MG63 (cell line): Measurements from ENCODE around the gene KCNMA1. TPM values are rescaled to one million over a fixed set of nuclear protein-coding genes. Genes with fewer than 3 reads are reported as not detected.

Experiments used
- DNase-seq: peaks from one replicate; pipeline ENCODE4 v3.0.0-alpha.2; 2020
- H3K27me3 ChIP-seq: fragments of 250-450 bp; sonication (Bioruptor Pico); 2 replicates; pipeline ENCODE4 v1.5.1; 2020; ENCODE audit warnings: mild to moderate bottlenecking, moderate library complexity
- H3K36me3 ChIP-seq: fragments of 250-450 bp; sonication (Bioruptor Pico); 2 replicates; pipeline ENCODE4 v1.5.1; 2020; ENCODE audit warnings: mild to moderate bottlenecking, moderate library complexity
- H3K4me3 ChIP-seq: fragments of 250-450 bp; sonication (Bioruptor Pico); 2 replicates; pipeline ENCODE4 v1.5.1; 2020; ENCODE audit warnings: mild to moderate bottlenecking, moderate library complexity
- H3K9me3 ChIP-seq: fragments of 250-450 bp; sonication (Bioruptor Pico); 2 replicates; pipeline ENCODE4 v1.5.1; 2020; ENCODE audit warnings: mild to moderate bottlenecking, moderate library complexity
- total RNA-seq: library from RNA; depleted of rRNA; stranded (reverse); fragments of >200 nt; shearing (Covaris generic); gene quantifications from 2 replicates; pipeline ENCODE4 v1.2.3, GENCODE V29; 2014; ENCODE audit warnings: low replicate concordance

KCNMA1 gene
- total RNA-seq, 1 experiment from 2014 or later = 40.8 TPM

DNA sequence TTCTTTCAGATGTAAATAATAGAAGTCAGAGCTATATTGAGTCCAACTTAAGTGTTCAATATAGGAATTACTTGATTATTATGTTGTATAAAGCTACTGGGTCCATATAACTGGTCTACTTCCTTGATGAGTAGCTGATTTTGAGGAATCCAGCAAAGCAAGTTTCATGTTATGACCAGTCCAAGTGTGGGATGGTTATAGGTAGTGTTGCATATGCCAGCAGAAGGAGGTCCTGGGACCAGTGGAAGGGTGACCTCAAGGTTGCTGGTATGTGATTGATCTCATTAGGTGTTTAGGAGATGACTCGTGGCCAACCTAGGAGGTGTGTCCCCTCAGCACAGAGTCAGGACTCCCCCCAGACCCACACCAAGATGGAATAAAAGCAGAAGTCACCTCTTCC lies 551.5 kb downstream of the KCNMA1 start:
- H3K9me3 ChIP-seq = no peaks in the 10 kb centered on the region
- no peak overlapping the region for H3K4me3 ChIP-seq
- no peak for DNase-seq
- no peaks in the 10 kb centered on the region for H3K27me3 ChIP-seq
- H3K36me3 ChIP-seq = peaks cover 23% of the 10 kb centered on the region

GRCh38 chr10:77085344-77085743 lies 552.3 kb downstream of the KCNMA1 start:
- Histone ChIP-seq H3K9me3 (no peaks in the 10 kb centered on the region), H3K36me3 (peaks cover 23% of the 10 kb centered on the region), H3K27me3 (no peaks in the 10 kb centered on the region), H3K4me3 (no peak overlapping the region)
- no peak for DNase-seq

- H3K9me3 ChIP-seq = no peaks in the 10 kb centered on the region
- no peaks in the 10 kb centered on the region for H3K27me3 ChIP-seq
- no peak overlapping the region for H3K4me3 ChIP-seq
- no peak for DNase-seq
- peaks cover 20% of the 10 kb centered on the region for H3K36me3 ChIP-seq
These were observed 553.0 kb downstream of the KCNMA1 start for GRCh38 chr10:77084431-77085144.

DNA sequence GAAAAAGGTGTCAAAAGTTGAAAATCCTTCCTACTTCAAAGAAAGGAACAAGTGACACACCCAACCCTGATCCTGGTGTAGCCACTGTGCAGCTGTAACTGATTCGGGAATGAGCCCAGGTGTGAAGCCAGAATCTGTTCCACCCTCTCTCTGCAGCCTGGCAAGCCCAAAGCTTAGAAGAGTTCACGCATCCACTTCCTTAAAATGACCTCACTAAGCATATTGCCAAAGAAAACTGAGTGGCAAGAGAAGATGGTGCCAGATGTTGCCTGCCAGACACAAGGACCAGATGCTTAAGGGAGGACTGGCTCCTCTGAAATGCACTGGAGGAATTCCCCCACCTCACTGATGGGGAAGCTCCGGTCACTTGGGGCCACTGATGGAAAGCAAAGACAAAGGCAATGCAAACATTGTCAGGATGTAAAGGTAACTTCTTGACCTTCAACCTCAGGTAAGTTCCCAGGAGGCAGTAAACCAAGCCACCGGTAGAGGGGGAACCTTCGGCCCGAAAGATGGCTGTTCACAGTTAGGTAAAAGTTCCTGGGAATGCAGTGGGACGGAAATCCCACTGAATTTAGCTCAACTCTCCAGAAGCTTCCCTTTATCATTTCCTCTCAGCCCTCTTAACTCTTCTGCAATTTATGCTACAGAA lies 554.9 kb downstream of the KCNMA1 start:
- no peaks in the 10 kb centered on the region for H3K9me3 ChIP-seq
- no peak overlapping the region for H3K4me3 ChIP-seq
- no peaks in the 10 kb centered on the region for H3K27me3 ChIP-seq
- DNase-seq = peak; percentile 61
- H3K36me3 ChIP-seq = peaks cover 21% of the 10 kb centered on the region

- DNase-seq = no peak
- Histone ChIP-seq H3K36me3 (peaks cover 33% of the 10 kb centered on the region), H3K4me3 (no peak overlapping the region), H3K9me3 (no peaks in the 10 kb centered on the region), H3K27me3 (no peaks in the 10 kb centered on the region)
These were observed 556.1 kb downstream of the KCNMA1 start for GRCh38 chr10:77081481-77081891.

- H3K27me3 ChIP-seq = no peaks in the 10 kb centered on the region
- no peaks in the 10 kb centered on the region for H3K9me3 ChIP-seq
- H3K36me3 ChIP-seq = peaks cover 27% of the 10 kb centered on the region
- no peak overlapping the region for H3K4me3 ChIP-seq
- DNase-seq = no peak
These were observed 557.1 kb downstream of the KCNMA1 start for GRCh38 chr10:77080361-77081027.

DNA sequence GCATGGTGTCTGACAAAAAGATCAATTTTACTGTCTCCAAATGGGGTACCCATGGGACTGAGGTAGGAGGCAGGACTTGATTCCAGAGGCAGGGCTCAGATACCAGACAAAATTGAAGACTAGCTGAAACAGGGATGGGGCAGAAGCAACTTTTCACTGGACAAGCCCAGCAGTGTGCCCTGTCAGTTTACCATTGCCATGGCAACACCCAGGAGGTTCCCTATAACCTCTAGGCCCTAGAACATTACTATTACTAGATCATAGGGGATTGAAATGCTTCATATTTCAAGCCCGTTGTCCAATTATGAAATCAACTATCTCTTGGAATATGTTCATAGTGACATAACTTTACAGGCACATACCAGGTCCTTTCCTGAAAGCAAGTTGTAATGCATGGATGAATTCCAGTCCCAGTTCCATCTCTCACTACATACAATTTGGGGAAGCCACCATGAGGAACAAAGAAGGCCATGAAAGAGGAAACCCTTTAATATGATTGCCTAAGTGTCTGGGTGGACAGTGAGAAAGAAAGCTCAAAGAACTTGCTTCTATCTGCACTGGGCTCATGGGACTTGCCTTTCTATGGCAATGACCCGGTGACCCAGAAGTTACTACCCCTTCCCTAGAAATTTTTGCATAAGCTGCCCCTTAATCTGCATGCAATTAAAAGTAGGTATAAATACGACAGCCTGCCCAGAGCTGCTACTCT lies 557.9 kb downstream of the KCNMA1 start:
- Histone ChIP-seq H3K36me3 (peaks cover 23% of the 10 kb centered on the region), H3K27me3 (no peaks in the 10 kb centered on the region)
- DNase-seq = no peak

DNA sequence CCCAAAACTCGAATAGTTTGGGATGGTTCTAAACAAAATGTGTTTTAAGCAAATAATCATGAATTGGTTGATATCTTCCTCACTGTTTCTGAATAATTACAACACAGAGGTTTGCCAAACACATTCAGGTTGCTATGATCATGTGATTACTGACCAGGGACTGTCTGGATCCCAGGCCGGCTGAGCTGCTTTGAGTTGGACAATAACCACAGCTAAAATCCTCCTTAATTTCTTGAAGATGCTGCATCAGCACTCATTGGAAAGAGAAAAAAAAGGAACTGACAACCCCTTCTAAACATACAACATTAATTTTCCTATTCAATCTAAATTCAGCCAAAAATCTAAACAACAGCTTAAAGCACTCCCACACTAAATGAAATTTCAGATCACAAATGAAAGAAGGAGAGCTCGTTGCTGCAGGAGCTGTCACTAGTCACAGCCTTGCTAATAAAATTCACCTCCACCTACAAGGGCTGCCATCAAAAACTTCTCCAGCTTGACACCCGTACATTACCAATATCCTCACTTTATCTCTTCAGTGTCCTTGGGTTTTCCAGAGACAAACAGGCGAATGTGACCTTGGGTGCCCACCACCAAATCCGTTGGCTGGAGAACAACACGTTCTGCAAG lies 560.2 kb downstream of the KCNMA1 start:
- Histone ChIP-seq H3K9me3 (no peaks in the 10 kb centered on the region), H3K36me3 (peaks cover 34% of the 10 kb centered on the region), H3K27me3 (no peaks in the 10 kb centered on the region), H3K4me3 (no peak overlapping the region)
- no peak for DNase-seq

More for the DNA sequence above, 557.9 kb downstream of the KCNMA1 start:
- H3K4me3 ChIP-seq = no peak overlapping the region
- H3K9me3 ChIP-seq = no peaks in the 10 kb centered on the region

GRCh38 chr10:77075926-77076325 lies 561.7 kb downstream of the KCNMA1 start:
- no peak overlapping the region for H3K4me3 ChIP-seq
- no peaks in the 10 kb centered on the region for H3K9me3 ChIP-seq
- H3K27me3 ChIP-seq = no peaks in the 10 kb centered on the region
- peaks cover 40% of the 10 kb centered on the region for H3K36me3 ChIP-seq
- no peak for DNase-seq

- no peak for DNase-seq
- H3K27me3 ChIP-seq = no peaks in the 10 kb centered on the region
- H3K9me3 ChIP-seq = no peaks in the 10 kb centered on the region
- H3K4me3 ChIP-seq = no peak overlapping the region
- H3K36me3 ChIP-seq = peaks cover 40% of the 10 kb centered on the region
These were observed 563.4 kb downstream of the KCNMA1 start for GRCh38 chr10:77074104-77074624.

- no peaks in the 10 kb centered on the region for H3K9me3 ChIP-seq
- H3K36me3 ChIP-seq = peaks cover 41% of the 10 kb centered on the region
- no peak for DNase-seq
- no peak overlapping the region for H3K4me3 ChIP-seq
- H3K27me3 ChIP-seq = no peaks in the 10 kb centered on the region
These were observed 564.0 kb downstream of the KCNMA1 start for GRCh38 chr10:77073663-77073960.

DNA sequence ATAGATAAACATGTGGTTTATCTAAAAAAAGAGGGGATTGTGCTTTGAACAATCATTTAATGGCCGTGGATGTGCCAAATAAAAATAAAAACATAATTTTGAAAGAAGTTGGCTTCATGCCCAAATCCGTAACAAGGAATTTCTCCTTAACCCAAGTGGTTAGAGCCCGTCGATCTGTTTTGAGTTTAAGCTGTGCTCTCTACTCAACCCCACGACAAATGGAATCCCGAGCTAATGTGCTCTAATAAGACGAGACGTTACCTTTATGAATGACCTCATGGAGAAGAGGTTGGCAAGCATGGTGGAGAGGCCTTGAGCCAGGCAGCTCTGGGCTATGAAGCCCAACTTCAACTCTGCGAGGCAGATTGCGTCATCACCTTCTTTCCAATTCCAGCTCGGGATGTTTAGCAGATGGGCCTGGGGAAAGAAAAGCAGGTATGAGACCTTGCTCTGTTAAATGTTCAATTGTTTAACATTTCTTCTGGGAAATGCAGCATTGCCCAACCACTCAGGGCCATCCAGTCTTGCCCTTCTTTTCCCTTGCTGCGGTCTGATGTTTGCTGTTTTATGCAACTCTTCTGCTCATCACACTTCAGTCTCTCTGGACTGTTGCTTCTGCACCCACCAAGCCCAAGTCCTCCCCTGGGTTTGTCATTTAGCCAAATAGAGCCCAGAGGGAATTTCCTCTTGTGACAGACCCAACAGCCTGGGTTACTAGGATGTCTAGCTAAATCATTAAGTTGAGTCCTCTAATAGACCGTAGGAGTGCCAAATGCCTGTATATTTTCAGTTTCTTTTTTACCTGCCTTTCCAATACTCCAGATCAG lies 564.6 kb downstream of the KCNMA1 start:
- Histone ChIP-seq H3K9me3 (no peaks in the 10 kb centered on the region), H3K27me3 (no peaks in the 10 kb centered on the region), H3K36me3 (peaks cover 38% of the 10 kb centered on the region), H3K4me3 (no peak overlapping the region)
- DNase-seq = no peak

- Histone ChIP-seq H3K36me3 (peaks cover 37% of the 10 kb centered on the region), H3K4me3 (no peak overlapping the region), H3K27me3 (no peaks in the 10 kb centered on the region), H3K9me3 (no peaks in the 10 kb centered on the region)
- no peak for DNase-seq
These were observed 565.2 kb downstream of the KCNMA1 start for GRCh38 chr10:77072361-77072835.

DNA sequence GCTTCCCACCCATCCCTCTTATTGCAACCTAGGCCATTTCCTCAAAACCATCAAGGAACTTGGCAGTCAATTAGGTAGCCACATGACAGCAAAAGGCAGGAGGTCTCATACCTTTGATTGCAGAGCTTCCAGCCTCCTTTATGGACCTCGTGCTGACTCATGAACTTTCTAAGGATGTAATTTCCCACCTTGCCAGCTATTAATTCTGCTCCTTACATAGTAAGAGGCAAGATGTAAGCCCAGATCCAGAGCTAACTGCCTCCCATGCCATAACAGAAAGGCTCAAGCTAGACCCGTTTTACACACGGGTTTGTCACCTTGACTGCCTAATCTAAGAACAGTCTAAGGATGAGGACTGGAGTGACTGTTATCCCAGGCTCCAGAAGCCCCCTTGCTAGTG lies 565.7 kb downstream of the KCNMA1 start:
- Histone ChIP-seq H3K36me3 (peaks cover 35% of the 10 kb centered on the region), H3K4me3 (no peak overlapping the region), H3K9me3 (no peaks in the 10 kb centered on the region), H3K27me3 (no peaks in the 10 kb centered on the region)
- no peak for DNase-seq

DNA sequence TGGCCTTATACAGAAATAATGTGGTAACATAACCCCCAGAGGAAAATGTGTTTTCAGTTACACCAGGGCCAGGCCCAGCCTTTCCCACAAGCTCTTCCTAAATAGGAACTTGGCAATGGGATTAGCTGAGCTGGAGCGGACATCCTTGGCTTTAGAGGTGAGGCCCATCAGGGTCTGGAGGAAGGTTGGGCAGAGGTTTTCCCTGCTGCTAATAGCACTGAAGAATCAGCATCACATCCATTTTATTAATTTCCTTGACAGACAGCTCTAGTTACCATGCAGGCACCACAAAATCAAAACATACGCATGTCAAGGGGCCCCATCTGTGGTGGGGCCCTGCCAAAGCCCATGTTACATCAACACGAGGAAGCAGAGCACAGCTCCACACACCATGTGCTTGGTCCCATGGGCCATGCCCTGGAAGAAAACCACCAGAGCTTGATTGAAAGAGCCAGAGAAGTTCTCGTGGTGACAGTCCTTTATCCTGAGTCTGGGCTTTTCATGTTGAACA lies 566.6 kb downstream of the KCNMA1 start:
- Histone ChIP-seq H3K9me3 (no peaks in the 10 kb centered on the region), H3K27me3 (no peaks in the 10 kb centered on the region), H3K4me3 (no peak overlapping the region), H3K36me3 (peaks cover 29% of the 10 kb centered on the region)
- DNase-seq = no peak

DNA sequence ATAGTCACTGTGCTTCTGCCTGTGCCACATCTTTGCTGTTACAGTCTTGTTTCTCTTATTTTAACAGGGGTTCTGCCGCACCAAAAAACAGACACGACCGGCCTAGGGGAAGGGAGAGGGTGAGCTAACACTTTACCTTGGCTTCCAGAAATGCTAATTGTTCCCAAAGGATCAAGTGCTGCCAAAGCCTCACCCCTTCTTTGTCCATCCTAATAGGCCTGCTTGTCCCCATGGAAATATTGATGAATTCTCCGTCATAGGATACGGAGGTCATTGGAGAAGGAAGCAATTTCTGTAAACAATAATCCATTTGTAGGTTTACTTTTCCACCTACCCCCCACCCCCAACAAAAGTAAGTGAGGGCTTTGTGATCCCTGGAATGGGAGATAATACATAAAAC lies 567.3 kb downstream of the KCNMA1 start:
- peaks cover 29% of the 10 kb centered on the region for H3K36me3 ChIP-seq
- DNase-seq = no peak
- no peak overlapping the region for H3K4me3 ChIP-seq
- no peaks in the 10 kb centered on the region for H3K27me3 ChIP-seq
- no peaks in the 10 kb centered on the region for H3K9me3 ChIP-seq
